Mesodermal cell (in vitro differentiated cells): ENCODE results near the gene HYPK.

Source experiments
- H3K27ac ChIP-seq: 2 replicates; pipeline ENCODE4 v1.7.0; 2013; ENCODE audit warnings: mild to moderate bottlenecking, low read depth, low read length, moderate library complexity; ENCODE audit not compliant: severe bottlenecking
- H3K36me3 ChIP-seq: 2 replicates; pipeline ENCODE4 v1.7.1; 2013; ENCODE audit warnings: mild to moderate bottlenecking, low read length, moderate library complexity; ENCODE audit not compliant: control insufficient read depth, insufficient read depth
- H3K4me1 ChIP-seq: one replicate; pipeline ENCODE4 v1.7.1; 2013; ENCODE audit warnings: mild to moderate bottlenecking, low read length; ENCODE audit not compliant: insufficient read depth, control insufficient read depth, poor library complexity, severe bottlenecking
- H3K4me3 ChIP-seq: 2 replicates; pipeline ENCODE4 v1.7.0; 2013; ENCODE audit warnings: low read length, control low read depth, mild to moderate bottlenecking; ENCODE audit not compliant: insufficient read depth, poor library complexity, severe bottlenecking; ENCODE audit errors: extremely low read depth
- H3K9me3 ChIP-seq: 2 replicates; pipeline ENCODE4 v1.7.1; 2013; ENCODE audit warnings: mild to moderate bottlenecking, low read length, moderate library complexity; ENCODE audit not compliant: control insufficient read depth
- WGBS, 2 experiments: methylation state at CpG; one replicate each; pipeline ENCODE4 v1.1.5; 2013; ENCODE audit warnings: missing lambda C conversion rate in 2 of 2; ENCODE audit not compliant: insufficient coverage in 2 of 2; 5-methylcytosine and 5-hydroxymethylcytosine counted together

HYPK gene

DNA sequence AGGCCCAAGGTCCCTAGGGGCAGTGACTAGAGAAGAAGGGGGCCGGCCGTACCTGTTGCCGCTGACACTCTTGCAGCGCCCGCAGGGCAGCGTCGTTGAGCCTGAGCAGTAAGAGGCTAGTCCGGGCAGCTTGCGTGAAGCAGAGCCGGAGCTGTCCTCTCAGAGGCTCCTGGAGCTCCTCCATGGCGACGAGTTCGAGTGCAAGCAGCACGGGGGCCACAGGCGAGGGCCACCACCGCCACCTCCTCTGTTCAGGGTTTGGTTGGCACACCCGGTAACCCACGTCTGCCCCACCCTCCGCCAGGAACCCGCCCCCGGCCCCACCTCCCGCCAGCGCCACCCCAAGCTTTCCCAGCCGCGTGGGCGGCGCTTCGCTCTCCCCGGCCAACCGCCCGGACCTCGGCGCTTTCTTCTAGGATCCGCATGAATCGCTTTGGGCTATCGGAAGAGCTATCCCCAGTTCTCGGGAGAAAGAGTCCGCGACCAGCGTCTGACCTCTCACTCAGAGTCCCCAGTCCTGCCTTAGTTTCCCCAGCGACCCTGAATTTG is 23.6 kb upstream of the HYPK start, which contains the start of gene ELL3:
TSS of gene ELL3 (minus strand) at position 249 of the 549 bp plus-strand sequence. CDS start at position 184, 65 bp downstream.
- WGBS, 2 experiments = 1% methylated on average over 32 to 33 of the region's 41 CpGs
- Histone ChIP-seq H3K9me3 (no peaks in the 10 kb centered on the region), H3K36me3 (peaks cover 25% of the 10 kb centered on the region), H3K4me3 (peak within 1 kb of the TSS; percentile 46), H3K27ac (no peak within 1 kb of the TSS), H3K4me1 (no peaks in the 10 kb centered on the region)

DNA sequence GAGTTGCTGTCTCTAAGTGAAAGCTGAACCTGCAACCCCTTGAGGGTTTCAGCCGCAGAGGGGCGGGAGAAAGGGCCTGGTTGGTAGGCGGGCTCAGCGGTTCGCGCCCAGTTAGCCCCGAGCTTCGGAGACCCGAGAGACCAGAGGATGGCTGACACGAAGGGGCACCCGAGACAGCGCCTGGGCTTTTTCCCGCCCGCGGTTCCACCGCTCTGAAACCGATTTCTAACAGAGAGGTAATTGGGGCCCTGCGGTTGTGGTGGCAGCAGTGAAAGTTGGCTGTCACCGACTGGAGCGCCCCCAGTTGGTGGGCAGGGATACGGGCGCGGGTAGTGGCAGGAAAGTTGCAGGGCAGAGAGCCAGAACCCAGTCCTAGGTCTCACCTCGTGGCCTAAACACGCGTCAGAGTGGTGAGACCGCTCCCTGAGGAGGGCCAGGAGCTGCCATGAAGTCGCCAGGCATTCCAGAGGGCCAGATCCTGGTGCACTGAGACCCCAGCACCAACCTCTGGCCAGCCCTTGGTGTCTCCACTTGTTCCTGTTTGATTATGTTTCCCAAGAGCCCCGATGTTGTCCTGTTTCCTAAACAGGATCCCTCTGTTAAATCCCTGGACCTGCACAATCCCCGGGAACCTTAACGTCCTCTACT is 23.0 kb upstream of the HYPK start:
- H3K4me1 ChIP-seq = no peaks in the 10 kb centered on the region
- no peaks in the 10 kb centered on the region for H3K9me3 ChIP-seq
- H3K36me3 ChIP-seq = peaks cover 19% of the 10 kb centered on the region
- H3K4me3 ChIP-seq = peak overlapping the region; percentile 46
- H3K27ac ChIP-seq = no peak overlapping the region
- WGBS, 2 experiments = 3 to 8% methylated on average over 11 to 31 of the region's 31 CpGs

DNA sequence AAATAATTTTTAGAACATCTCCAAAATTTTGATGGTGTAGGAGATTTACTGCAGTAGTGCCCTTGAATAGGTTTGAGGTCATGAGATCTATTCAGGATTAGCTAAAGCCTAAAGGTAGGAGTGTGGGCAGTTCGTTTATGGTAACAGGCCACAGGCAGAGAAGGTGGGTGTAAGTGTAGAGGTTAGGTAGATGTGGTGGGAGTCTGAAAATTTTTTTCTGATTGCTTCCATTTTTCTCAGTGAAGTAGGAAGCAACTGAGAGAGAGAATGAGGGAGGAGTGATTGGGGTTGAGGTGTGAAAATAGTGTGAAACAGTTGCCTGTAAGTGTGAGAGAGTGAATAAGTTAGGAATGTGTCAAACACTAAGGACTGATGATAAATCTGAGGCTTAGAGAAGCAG is 21.4 kb upstream of the HYPK start:
- H3K4me3 ChIP-seq = no peak overlapping the region
- peaks cover 3% of the 10 kb centered on the region for H3K36me3 ChIP-seq
- H3K27ac ChIP-seq = no peak overlapping the region
- no peaks in the 10 kb centered on the region for H3K4me1 ChIP-seq
- 73 to 86% methylated on average over 1 of the region's 1 CpG for WGBS, 2 experiments
- no peaks in the 10 kb centered on the region for H3K9me3 ChIP-seq

DNA sequence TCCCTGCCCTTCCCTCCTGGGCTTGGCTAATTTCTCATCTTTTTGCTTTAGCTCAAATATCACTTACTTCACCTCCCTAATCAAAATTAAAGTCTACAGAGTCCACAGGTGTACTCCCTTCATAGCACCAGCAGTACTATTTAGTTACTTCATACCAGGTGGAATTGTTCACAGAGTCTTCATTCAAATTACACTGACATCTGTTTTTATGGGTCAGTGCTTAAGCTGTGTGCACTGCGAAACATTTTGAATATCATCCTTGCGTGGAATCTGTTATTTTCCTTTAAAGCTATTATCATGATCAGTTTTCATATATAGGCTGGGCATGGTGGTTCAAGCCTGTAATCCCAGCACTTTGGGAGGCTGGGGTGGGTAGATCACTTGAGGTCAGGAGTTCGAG is 11.0 kb upstream of the HYPK start:
- H3K4me1 ChIP-seq = peaks cover 10% of the 10 kb centered on the region
- H3K27ac ChIP-seq = no peak overlapping the region
- no peak overlapping the region for H3K4me3 ChIP-seq
- 92 to 100% methylated on average over 1 to 2 of the region's 3 CpGs for WGBS, 2 experiments
- no peaks in the 10 kb centered on the region for H3K9me3 ChIP-seq
- H3K36me3 ChIP-seq = peaks cover 17% of the 10 kb centered on the region

DNA sequence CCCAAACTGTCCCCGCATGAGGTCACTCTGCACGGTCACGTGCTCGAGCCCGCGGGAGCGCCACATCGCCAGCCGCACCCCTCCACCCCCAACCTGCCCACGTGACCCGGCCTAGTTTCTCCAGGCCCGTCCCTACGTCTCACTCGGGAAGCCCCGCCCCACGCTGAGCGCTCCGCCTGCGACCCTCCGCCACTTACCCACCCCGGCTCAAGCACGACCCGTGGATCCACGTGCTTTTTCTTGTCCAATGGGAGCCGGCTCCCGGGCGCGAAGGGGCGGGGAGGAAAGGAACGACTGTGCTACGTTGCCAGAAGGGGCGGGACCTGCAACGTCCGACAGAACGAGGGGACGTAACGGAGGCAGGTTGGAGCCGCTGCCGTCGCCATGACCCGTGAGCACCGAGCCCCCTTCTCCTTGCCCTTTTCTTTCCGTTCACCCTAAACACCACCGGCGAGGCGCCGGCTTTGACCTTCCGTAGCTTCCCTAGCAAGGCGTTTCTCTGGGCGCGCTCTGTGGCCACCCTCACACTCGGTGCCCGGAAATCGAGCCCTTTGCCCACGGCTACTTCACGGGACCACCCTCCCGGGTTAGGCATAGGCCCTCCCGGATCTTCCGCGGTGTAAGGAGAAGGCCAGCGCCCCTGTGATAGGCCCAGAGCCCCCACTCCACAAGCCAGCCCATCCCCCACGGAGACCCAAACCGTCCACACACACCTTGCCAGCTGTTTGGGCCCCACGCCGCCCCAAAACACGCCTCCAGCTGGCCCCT is 8.2 kb upstream of the HYPK start, which contains the start of gene SERF2:
TSS of gene SERF2 (plus strand) at position 328 of the 768 bp plus-strand sequence. CDS start at position 385, 57 bp downstream.
- H3K27ac ChIP-seq = peak within 1 kb of the TSS; percentile 97
- no peaks in the 10 kb centered on the region for H3K9me3 ChIP-seq
- peaks cover 38% of the 10 kb centered on the region for H3K4me1 ChIP-seq
- H3K36me3 ChIP-seq = peaks cover 43% of the 10 kb centered on the region
- WGBS, 2 experiments = 0% methylated on average over 38 to 59 of the region's 66 CpGs
- H3K4me3 ChIP-seq = peak within 1 kb of the TSS; percentile 100

DNA sequence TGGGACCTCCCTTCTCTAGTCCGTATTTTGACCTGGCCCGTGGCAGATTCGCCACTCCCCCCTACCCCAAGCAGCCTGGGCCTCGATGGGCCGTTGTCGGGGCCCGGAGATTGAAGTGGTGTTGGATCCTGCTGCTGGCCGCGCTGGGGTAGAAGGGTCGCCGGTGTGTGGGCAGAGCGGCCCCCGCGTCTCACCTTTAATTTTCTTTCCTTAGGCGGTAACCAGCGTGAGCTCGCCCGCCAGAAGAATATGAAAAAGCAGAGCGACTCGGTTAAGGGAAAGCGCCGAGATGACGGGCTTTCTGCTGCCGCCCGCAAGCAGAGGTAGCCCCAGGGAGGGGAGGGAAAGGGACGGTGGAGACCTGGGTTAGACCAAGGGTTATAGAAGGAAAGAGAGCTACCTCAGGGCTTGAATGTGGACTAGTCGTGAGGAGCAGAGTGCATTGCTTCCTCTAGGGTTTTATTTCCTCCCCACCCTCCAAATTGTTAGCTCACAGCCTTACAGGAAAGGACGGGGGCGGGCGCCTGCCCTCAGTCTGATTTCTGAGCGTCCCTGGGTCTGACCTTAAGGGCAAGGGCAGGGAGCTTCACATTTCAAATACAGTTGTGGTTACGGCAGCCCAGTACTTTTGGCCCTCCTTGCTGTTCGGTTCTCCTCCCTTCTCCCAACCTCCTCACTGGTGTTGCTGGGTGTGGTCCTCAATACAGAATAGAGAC is 7.5 kb upstream of the HYPK start:
- Histone ChIP-seq H3K9me3 (no peaks in the 10 kb centered on the region), H3K4me1 (peaks cover 40% of the 10 kb centered on the region), H3K4me3 (peak overlapping the region; percentile 100), H3K27ac (peak overlapping the region; percentile 97), H3K36me3 (peaks cover 50% of the 10 kb centered on the region)
- WGBS, 2 experiments = 7 to 18% methylated on average over 15 to 22 of the region's 33 CpGs

DNA sequence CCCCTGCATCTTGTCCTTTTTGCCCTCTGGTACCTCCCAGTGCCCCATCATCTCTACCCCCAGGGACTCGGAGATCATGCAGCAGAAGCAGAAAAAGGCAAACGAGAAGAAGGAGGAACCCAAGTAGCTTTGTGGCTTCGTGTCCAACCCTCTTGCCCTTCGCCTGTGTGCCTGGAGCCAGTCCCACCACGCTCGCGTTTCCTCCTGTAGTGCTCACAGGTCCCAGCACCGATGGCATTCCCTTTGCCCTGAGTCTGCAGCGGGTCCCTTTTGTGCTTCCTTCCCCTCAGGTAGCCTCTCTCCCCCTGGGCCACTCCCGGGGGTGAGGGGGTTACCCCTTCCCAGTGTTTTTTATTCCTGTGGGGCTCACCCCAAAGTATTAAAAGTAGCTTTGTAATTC is 6.8 kb upstream of the HYPK start:
- Histone ChIP-seq H3K36me3 (peaks cover 55% of the 10 kb centered on the region), H3K4me1 (peaks cover 40% of the 10 kb centered on the region), H3K9me3 (no peaks in the 10 kb centered on the region), H3K4me3 (peak overlapping the region; percentile 100), H3K27ac (peak overlapping the region; percentile 73)
- WGBS, 2 experiments = 91 to 99% methylated on average over 8 to 9 of the region's 10 CpGs

DNA sequence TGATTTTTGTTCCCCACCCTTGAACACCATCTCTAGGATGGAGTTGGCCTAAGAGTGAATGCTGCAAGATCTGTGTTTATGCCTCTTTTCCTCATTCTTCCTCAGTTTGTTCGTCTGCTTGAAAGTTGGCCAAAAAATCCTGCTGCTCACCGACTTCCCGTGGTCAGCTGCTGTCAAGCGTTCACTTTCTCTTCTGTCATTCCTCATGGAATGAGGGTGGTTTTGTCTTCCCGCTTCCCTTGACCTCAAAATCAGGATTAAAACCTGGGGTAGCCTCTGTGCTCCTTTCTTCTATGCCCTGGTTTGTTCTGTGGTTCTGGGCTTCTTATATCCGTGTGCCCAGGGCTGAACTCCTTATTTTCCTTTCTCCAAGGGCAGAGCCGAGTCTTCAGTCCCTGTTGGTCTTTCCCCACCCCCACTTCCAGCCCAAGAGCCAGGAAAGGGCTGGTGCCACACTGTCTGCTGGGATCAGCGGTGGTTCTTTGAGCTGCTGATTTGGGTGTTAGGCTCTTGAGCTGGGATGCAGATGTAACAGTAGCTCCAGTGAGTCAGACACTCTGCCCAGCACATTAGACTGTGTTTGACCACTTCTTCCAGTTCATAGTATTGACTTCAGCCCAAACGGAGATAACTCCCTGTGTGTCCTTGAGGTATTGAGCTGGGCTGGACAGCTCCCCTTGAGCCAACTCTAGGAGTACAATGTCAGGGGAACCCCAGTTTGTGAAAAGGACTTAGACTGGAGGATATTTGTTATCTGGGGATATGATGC is 5.9 kb upstream of the HYPK start:
- peaks cover 63% of the 10 kb centered on the region for H3K36me3 ChIP-seq
- 90% methylated on average over 3 to 7 of the region's 9 CpGs for WGBS, 2 experiments
- H3K4me1 ChIP-seq = peaks cover 40% of the 10 kb centered on the region

DNA sequence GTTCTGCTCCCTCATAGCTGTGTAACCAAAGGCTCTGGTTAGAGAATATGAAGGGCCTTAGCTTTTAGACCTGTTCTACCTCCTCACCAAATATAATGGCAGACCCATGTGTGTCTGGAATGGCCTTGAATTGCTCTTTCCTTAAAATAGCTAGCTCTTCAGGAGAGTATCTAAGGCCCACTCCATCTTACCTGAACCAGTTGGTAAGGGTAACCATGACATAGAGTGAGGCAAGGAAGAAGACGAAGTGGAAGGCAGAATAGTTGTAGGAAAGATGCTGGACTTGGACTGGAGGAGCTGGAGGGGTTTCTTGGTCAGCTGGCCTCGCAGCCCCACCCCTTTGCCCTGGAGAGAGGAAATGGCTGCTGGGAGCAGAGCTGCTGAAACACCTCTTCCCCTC is 5.2 kb upstream of the HYPK start:
- Histone ChIP-seq H3K9me3 (peaks cover 6% of the 10 kb centered on the region), H3K27ac (peak overlapping the region; percentile 73), H3K4me1 (peaks cover 40% of the 10 kb centered on the region), H3K4me3 (no peak overlapping the region), H3K36me3 (peaks cover 70% of the 10 kb centered on the region)
- WGBS, 2 experiments = 100% methylated on average over 1 of the region's 2 CpGs

More for the DNA sequence above, 5.9 kb upstream of the HYPK start:
- Histone ChIP-seq H3K4me3 (peak overlapping the region; percentile 100), H3K27ac (peak overlapping the region; percentile 73), H3K9me3 (no peaks in the 10 kb centered on the region)

DNA sequence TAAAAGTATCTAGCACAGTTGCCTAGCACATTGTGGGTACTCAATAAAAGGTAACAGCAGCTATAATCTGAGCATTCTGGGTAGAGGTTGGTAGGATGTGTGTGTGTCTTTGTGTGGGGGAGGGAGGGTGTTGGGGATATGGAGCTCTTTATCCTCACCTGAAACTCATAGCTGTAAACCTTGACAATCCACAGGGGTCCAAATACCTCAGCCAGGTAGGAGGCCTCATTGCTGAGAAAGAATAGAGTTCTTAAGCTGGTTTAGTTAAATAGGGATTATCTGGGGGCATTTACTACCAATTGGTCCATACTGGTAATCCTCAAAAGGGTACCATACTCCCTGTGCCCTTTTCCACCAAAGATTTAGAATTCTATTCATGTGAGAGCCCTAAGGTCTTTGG is 4.4 kb upstream of the HYPK start:
- Histone ChIP-seq H3K4me1 (peaks cover 40% of the 10 kb centered on the region), H3K36me3 (peaks cover 71% of the 10 kb centered on the region), H3K9me3 (peaks cover 6% of the 10 kb centered on the region), H3K4me3 (no peak overlapping the region), H3K27ac (no peak overlapping the region)
